GM12878 (cell line): ENCODE data around the gene IL36RN. TPM values are rescaled to one million over a fixed set of nuclear protein-coding genes. Genes with fewer than 3 reads are reported as not detected.

Source experiments
- ATAC-seq: fragments of 200-7000 bp; cut with Tn5 transposase; 3 replicates; pipeline ENCODE4 v1.9.1; 2020; ENCODE audit warnings: mild to moderate bottlenecking, moderate library complexity
- BruUV-seq: library from RNA; stranded (reverse); fragments of 400-500 nt; replicated peaks from 2 replicates; lab custom pipeline; 2021; lab: Mats Ljungman, UMichigan
- CTCF ChIA-PET: fragments of 300-600 bp; sonication (Branson Sonifier 250); formaldehyde crosslinking; extraction: SDS; loops from one replicate; lab custom pipeline; 2021; ENCODE audit warnings: inconsistent platforms; lab: Yijun Ruan, JAX
- POLR2A ChIA-PET: fragments of 350-600 bp; formaldehyde crosslinking; extraction: SDS; loops from one replicate; lab custom pipeline; 2021; ENCODE audit warnings: inconsistent platforms; lab: Charles Lee
- RAD21 ChIA-PET: fragments of 300-600 bp; sonication (Branson Sonifier 250); formaldehyde crosslinking; loops from one replicate; lab custom pipeline; 2023; ENCODE audit warnings: antibody characterized with exemption; ENCODE audit not compliant: unreplicated experiment; lab: Charles Lee
- SMC1A ChIA-PET: fragments of 300-600 bp; sonication (Branson Sonifier 250); formaldehyde crosslinking; loops from one replicate; lab custom pipeline; 2023; ENCODE audit not compliant: unreplicated experiment, uncharacterized antibody; lab: Charles Lee
- DNase-seq: peaks from one replicate; pipeline ENCODE4 v3.0.0-alpha.2; 2011; ENCODE audit warnings: low read depth, low spot score
- FAIRE-seq: peaks from 3 replicates; lab custom pipeline; 2011; peaks lifted over from hg19 to GRCh38; lab: Jason Lieb, UNC
- H2AFZ ChIP-seq: 2 replicates; pipeline ENCODE4 v1.6.0; 2011; ENCODE audit warnings: low read depth, low read length, control low read depth; ENCODE audit not compliant: control insufficient read depth
- H3K27ac ChIP-seq: 2 replicates; pipeline ENCODE4 v1.5.1; 2011; ENCODE audit warnings: control low read depth; ENCODE audit not compliant: control insufficient read depth, insufficient read depth
- H3K27me3 ChIP-seq, 2 experiments: replicated peaks in 1 of 2; 2 replicates each; pipeline versions ENCODE4 v1.6.0 to v1.6.1; 2011; ENCODE audit warnings: low read length in 1 of 2; ENCODE audit not compliant: control insufficient read depth in 2 of 2, insufficient read depth in 2 of 2
- H3K36me3 ChIP-seq, 2 experiments: 2 replicates each; pipeline ENCODE4 v1.5.1; 2011; ENCODE audit warnings: low read length in 1 of 2; ENCODE audit not compliant: control insufficient read depth in 2 of 2, insufficient read depth in 2 of 2
- H3K4me1 ChIP-seq: 2 replicates; pipeline ENCODE4 v1.6.1; 2011; ENCODE audit warnings: mild to moderate bottlenecking, low read length, moderate library complexity, mixed read lengths; ENCODE audit not compliant: control insufficient read depth, insufficient read depth
- H3K4me2 ChIP-seq: 2 replicates; pipeline ENCODE4 v1.6.0; 2011; ENCODE audit warnings: control low read depth; ENCODE audit not compliant: control insufficient read depth, insufficient read depth
- H3K4me3 ChIP-seq: fragments of 200-600 bp; sonication (generic); 2 replicates; pipeline ENCODE4 v1.5.1; 2016
- H3K79me2 ChIP-seq: 2 replicates; pipeline ENCODE4 v1.6.0; 2011; ENCODE audit warnings: low read length; ENCODE audit not compliant: control insufficient read depth, insufficient read depth
- H3K9ac ChIP-seq: 2 replicates; pipeline ENCODE4 v1.8.0; 2011; ENCODE audit warnings: low read length, control low read depth, mixed read lengths; ENCODE audit not compliant: control insufficient read depth, insufficient read depth
- H3K9me3 ChIP-seq: replicated peaks from 3 replicates; pipeline ENCODE4 v1.5.1; 2011; ENCODE audit warnings: mild to moderate bottlenecking, low read length; ENCODE audit not compliant: control insufficient read depth, insufficient read depth
- H4K20me1 ChIP-seq: 2 replicates; pipeline ENCODE4 v1.6.0; 2011; ENCODE audit not compliant: control insufficient read depth, insufficient read depth
- BMI1 ChIP-seq: fragments of 450-650 bp; IDR thresholded peaks from 2 replicates; pipeline ENCODE4 v1.6.1; 2016; ENCODE audit warnings: mild to moderate bottlenecking, moderate library complexity, borderline replicate concordance
- CBX3 ChIP-seq: fragments of 200-600 bp; sonication (generic); IDR thresholded peaks from 2 replicates; pipeline ENCODE4 v1.6.1; 2016; ENCODE audit warnings: low read depth, borderline replicate concordance
- CEBPB ChIP-seq, 2 experiments: fragments of 150-350 bp in 1 of 2; IDR thresholded peaks; 2 replicates each; pipeline ENCODE4 v1.6.1; 2012 to 2014; ENCODE audit warnings: low read depth in 2 of 2, low read length in 2 of 2, borderline replicate concordance in 1 of 2, inconsistent platforms in 1 of 2
- EGR1 ChIP-seq, 2 experiments: IDR thresholded peaks; 1 replicate in 1 of 2; 2 replicates in 1 of 2; pipeline ENCODE4 v1.6.1; 2011 to 2012; ENCODE audit warnings: low read depth in 2 of 2, low read length in 2 of 2, borderline replicate concordance in 1 of 2, mild to moderate bottlenecking in 1 of 2, moderate library complexity in 1 of 2
- IKZF1 ChIP-seq: fragments of 450-650 bp; conservative IDR thresholded peaks from 2 replicates; pipeline ENCODE4 v1.6.1; 2017; ENCODE audit warnings: antibody characterized with exemption, mild to moderate bottlenecking
- IRF4 ChIP-seq: IDR thresholded peaks from 2 replicates; pipeline ENCODE4 v1.6.1; 2011; ENCODE audit warnings: low read depth, low read length
- POU2F2 ChIP-seq: IDR thresholded peaks from 3 replicates; pipeline ENCODE4 v1.6.1; 2011; ENCODE audit warnings: low read depth, mild to moderate bottlenecking, low read length, borderline replicate concordance
- RAD21 ChIP-seq: IDR thresholded peaks from 2 replicates; pipeline ENCODE4 v1.6.1; 2011; ENCODE audit warnings: mild to moderate bottlenecking, low read depth, low read length, moderate library complexity; ENCODE audit not compliant: insufficient read depth
- RB1 ChIP-seq: fragments of 450-650 bp; formaldehyde crosslinking; IDR thresholded peaks from 2 replicates; pipeline ENCODE4 v1.6.1; 2017; ENCODE audit warnings: mild to moderate bottlenecking, borderline replicate concordance
- RBBP5 ChIP-seq: fragments of 200-600 bp; sonication (generic); conservative IDR thresholded peaks from 2 replicates; pipeline ENCODE4 v1.6.1; 2016
- RELA ChIP-seq: fragments of 450-650 bp; IDR thresholded peaks from 2 replicates; pipeline ENCODE4 v1.8.0; 2014; ENCODE audit warnings: borderline replicate concordance; ENCODE audit not compliant: partially characterized antibody
- RUNX3 ChIP-seq: IDR thresholded peaks from 2 replicates; pipeline ENCODE4 v1.6.1; 2012; ENCODE audit warnings: low read length, inconsistent platforms
- SMC3 ChIP-seq: IDR thresholded peaks from 2 replicates; pipeline ENCODE4 v1.6.1; 2011; ENCODE audit warnings: low read length, improper control_type of control experiment, borderline replicate concordance
- YBX1 ChIP-seq: fragments of 450-650 bp; IDR thresholded peaks from 2 replicates; pipeline ENCODE4 v1.6.1; 2016; ENCODE audit warnings: antibody characterized with exemption
- ZNF207 ChIP-seq: fragments of 450-650 bp; IDR thresholded peaks from 2 replicates; pipeline ENCODE4 v1.6.1; 2014; ENCODE audit warnings: antibody characterized with exemption, mild to moderate bottlenecking, borderline replicate concordance
- ZZZ3 ChIP-seq: IDR thresholded peaks from 2 replicates; pipeline ENCODE4 v1.6.1; 2011; ENCODE audit warnings: low read depth; ENCODE audit not compliant: control insufficient read depth, insufficient read length
- WGBS: methylation state at CpG from one replicate; pipeline ENCODE4 v1.1.6; 2016; ENCODE audit warnings: low lambda C conversion rate; ENCODE audit not compliant: insufficient replicate concordance, insufficient coverage; ENCODE audit errors: missing lambda C conversion rate; 5-methylcytosine and 5-hydroxymethylcytosine counted together
- in situ Hi-C: fragments of 300-500 bp; cut with MboI; formaldehyde crosslinking; loops from 9 replicates; pipeline ENCODE4 v1.14.3; 2018; ENCODE audit warnings: mixed read lengths
- intact Hi-C: fragments of 100-400 bp; cut with micrococcal nuclease; formaldehyde crosslinking; loops from one replicate; pipeline ENCODE4 v1.14.2; 2022; ENCODE audit not compliant: unreplicated experiment
- polyA plus RNA-seq, 11 experiments: library from polyadenylated mRNA; depleted of rRNA in 4 of 11; unstranded in 6 of 11; stranded (reverse) in 5 of 11; fragments of >200 nt; fragmentation: Nextera tagmentation in 4 of 11; fragmentation: Illumina TruSeq in 1 of 11; extraction: Ambion mirVana in 4 of 11; extraction: Trizol in 1 of 11; gene quantifications; 1 replicate in 1 of 11; 2 replicates in 10 of 11; pipeline versions ENCODE4 v1.2.1 to v1.2.3, GENCODE V29; 2011 to 2016; ENCODE audit warnings: inconsistent platforms in 2 of 11, missing spikeins in 2 of 11, low read depth in 1 of 11
- total RNA-seq, 4 experiments: library from RNA; depleted of rRNA in 3 of 4; stranded (reverse); fragments of >200 nt in 3 of 4; fragmentation: Illumina TruSeq in 1 of 4; extraction: Trizol in 1 of 4; gene quantifications; 2 replicates each; pipeline versions ENCODE4 v1.2.1 to v1.2.3, GENCODE V29; 2013 to 2021
- TF ChIP-seq, protein P1 (sequence below): fragments of 450-650 bp; IDR thresholded peaks from 2 replicates; pipeline ENCODE4 v1.6.1; 2016; ENCODE audit warnings: mild to moderate bottlenecking, moderate library complexity, borderline replicate concordance
- TF ChIP-seq, protein P2 (sequence below), 3 experiments: IDR thresholded peaks in 2 of 3; conservative IDR thresholded peaks in 1 of 3; 2 replicates each; pipeline ENCODE4 v1.5.1; 2011; ENCODE audit warnings: low read depth in 3 of 3, low read length in 3 of 3, mild to moderate bottlenecking in 3 of 3, control low read depth in 2 of 3, moderate library complexity in 2 of 3, inconsistent platforms in 1 of 3, mixed read lengths in 1 of 3; ENCODE audit not compliant: control insufficient read depth in 2 of 3, insufficient read depth in 1 of 3; ENCODE audit errors: extremely low read depth in 1 of 3

IL36RN gene
- total and polyA plus RNA-seq, 10 of the 15 experiments (the other 5 are each of a cell fraction or from before 2014, with no cell fraction given) = not detected

DNA sequence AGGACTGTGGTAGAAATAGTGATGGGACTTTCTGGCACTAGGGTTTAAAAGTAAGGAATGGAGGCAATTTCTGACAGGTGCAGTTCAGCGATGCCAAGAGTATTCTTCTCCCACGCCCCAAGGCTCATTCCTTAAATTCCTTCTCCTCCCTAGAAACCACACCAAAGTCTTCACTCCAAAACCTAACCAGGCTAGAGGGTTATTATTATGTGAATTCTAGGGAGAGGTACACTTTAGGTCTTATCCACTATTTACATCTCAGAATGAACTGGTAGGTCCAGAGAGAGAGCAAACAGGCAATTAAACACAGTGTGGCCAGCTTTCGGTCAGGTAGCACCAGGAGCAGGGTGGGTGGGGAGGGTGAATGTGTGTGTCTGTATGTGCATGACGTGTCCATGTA, 20.1 kb downstream of the IL36RN start (continued):
- TF ChIP-seq, protein P1, sequence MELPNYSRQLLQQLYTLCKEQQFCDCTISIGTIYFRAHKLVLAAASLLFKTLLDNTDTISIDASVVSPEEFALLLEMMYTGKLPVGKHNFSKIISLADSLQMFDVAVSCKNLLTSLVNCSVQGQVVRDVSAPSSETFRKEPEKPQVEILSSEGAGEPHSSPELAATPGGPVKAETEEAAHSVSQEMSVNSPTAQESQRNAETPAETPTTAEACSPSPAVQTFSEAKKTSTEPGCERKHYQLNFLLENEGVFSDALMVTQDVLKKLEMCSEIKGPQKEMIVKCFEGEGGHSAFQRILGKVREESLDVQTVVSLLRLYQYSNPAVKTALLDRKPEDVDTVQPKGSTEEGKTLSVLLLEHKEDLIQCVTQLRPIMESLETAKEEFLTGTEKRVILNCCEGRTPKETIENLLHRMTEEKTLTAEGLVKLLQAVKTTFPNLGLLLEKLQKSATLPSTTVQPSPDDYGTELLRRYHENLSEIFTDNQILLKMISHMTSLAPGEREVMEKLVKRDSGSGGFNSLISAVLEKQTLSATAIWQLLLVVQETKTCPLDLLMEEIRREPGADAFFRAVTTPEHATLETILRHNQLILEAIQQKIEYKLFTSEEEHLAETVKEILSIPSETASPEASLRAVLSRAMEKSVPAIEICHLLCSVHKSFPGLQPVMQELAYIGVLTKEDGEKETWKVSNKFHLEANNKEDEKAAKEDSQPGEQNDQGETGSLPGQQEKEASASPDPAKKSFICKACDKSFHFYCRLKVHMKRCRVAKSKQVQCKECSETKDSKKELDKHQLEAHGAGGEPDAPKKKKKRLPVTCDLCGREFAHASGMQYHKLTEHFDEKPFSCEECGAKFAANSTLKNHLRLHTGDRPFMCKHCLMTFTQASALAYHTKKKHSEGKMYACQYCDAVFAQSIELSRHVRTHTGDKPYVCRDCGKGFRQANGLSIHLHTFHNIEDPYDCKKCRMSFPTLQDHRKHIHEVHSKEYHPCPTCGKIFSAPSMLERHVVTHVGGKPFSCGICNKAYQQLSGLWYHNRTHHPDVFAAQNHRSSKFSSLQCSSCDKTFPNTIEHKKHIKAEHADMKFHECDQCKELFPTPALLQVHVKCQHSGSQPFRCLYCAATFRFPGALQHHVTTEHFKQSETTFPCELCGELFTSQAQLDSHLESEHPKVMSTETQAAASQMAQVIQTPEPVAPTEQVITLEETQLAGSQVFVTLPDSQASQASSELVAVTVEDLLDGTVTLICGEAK = no peak
- TF ChIP-seq RELA (no peak), ZZZ3 (no peak), ZNF207 (no peak), BMI1 (no peak), IRF4 (no peak), IKZF1 (no peak), RBBP5 (no peak)

DNA sequence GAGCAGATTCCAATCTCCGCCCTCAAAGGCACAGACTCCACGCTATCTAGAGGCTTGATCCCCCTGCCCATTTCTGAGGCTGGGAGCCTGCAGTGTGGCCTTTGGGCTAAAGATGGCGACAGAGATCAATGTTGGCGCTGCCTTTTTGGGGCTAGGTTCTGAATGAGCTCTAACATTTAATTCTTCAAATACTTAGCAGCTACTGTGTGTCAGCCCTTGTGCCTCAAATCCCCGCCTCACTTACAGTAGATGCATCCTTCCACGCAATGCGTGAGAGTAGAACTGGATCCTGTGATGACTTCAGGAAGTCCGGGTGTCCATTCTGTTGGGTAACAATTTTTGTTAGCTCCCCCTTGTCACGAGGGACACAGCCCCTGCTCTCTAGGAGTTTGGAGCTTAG, 21.1 kb downstream of the IL36RN start:
- POLR2A ChIA-PET = no interaction called here
- RAD21 ChIA-PET = interaction anchor here (0.8 to 2.1 kb wide), 12 partner anchors 9 to 310 kb away, joined by 3 to 33 read pairs (median 4); no protein-coding TSS in a partner anchor
- no peaks in the 10 kb centered on the region for H4K20me1 ChIP-seq
- ATAC-seq (peak; percentile 88), FAIRE-seq (no peak), DNase-seq (no peak)
- in situ Hi-C loops = no loop called here
- intact Hi-C loops = loop anchor here (2.0 kb wide), 2 partner anchors 59 to 119 kb away; no protein-coding TSS in a partner anchor
- SMC1A ChIA-PET = interaction anchor here (0.6 to 2.6 kb wide), 14 partner anchors 13 to 363 kb away, joined by 3 to 14 read pairs (median 4); no protein-coding TSS in a partner anchor
- no peak overlapping the region for H2AFZ ChIP-seq
- no peaks in the 10 kb centered on the region for H3K9me3 ChIP-seq
- H3K27ac ChIP-seq = no peak overlapping the region
- no peaks in the 10 kb centered on the region for H3K4me1 ChIP-seq
- H3K36me3 ChIP-seq = no peaks in the 10 kb centered on the region
- CTCF ChIA-PET = interaction anchor here (0.6 to 11.8 kb wide), 30 partner anchors 9 to 310 kb away, joined by 3 to 182 read pairs (median 5); partner anchors contain the start of genes IL1RN and PSD4
- no TSS peak for BruUV-seq
- H3K9ac ChIP-seq = no peak overlapping the region
- H3K27me3 ChIP-seq = no peaks in the 10 kb centered on the region; a peak in 1 of 4 replicates
- WGBS = 22% methylated on average over 9 of the region's 9 CpGs
- no peak overlapping the region for H3K4me3 ChIP-seq
- H3K4me2 ChIP-seq = no peak overlapping the region
- H3K79me2 ChIP-seq = no peaks in the 10 kb centered on the region
- TF ChIP-seq, protein P2, sequence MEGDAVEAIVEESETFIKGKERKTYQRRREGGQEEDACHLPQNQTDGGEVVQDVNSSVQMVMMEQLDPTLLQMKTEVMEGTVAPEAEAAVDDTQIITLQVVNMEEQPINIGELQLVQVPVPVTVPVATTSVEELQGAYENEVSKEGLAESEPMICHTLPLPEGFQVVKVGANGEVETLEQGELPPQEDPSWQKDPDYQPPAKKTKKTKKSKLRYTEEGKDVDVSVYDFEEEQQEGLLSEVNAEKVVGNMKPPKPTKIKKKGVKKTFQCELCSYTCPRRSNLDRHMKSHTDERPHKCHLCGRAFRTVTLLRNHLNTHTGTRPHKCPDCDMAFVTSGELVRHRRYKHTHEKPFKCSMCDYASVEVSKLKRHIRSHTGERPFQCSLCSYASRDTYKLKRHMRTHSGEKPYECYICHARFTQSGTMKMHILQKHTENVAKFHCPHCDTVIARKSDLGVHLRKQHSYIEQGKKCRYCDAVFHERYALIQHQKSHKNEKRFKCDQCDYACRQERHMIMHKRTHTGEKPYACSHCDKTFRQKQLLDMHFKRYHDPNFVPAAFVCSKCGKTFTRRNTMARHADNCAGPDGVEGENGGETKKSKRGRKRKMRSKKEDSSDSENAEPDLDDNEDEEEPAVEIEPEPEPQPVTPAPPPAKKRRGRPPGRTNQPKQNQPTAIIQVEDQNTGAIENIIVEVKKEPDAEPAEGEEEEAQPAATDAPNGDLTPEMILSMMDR (IDR thresholded peaks at IDR 0.05 in 2 of 3, conservative IDR thresholded peaks at IDR 0.05 in 1 of 3; ENCODE audit: control insufficient read depth in 2 of 3, extremely low read depth in 1 of 3, insufficient read depth in 1 of 3, low read depth in 3 of 3, low read length in 3 of 3) = peak; percentile 86 to 89 (median 87)
- TF ChIP-seq EGR1 (IDR thresholded peaks at IDR 0.05; ENCODE audit: borderline replicate concordance in 1 of 2, low read depth in 2 of 2, low read length in 2 of 2) = no peak
- no peak for TF ChIP-seq RB1
- no peak for TF ChIP-seq RUNX3
- TF ChIP-seq YBX1 = no peak
- TF ChIP-seq RAD21 = peak; percentile 82
- no peak for TF ChIP-seq POU2F2
- peak; percentile 48; the same call in 1 of the 2 replicates for TF ChIP-seq SMC3
- TF ChIP-seq IRF4 = no peak
- no peak for TF ChIP-seq CEBPB (IDR thresholded peaks at IDR 0.05; ENCODE audit: borderline replicate concordance in 1 of 2, low read depth in 2 of 2, low read length in 2 of 2)
- no peak for TF ChIP-seq RBBP5
- no peak for TF ChIP-seq CBX3
